Stimulated activated CD8-positive, alpha-beta memory T cell treated with anti-CD3 and anti-CD28 coated beads, Interleukin-2, amount 100 ng/mL, for 48 hours (primary cell): ENCODE results near the gene BPIFB2.

Experiments
- DNase-seq, 2 donors: peaks; one replicate each; pipeline ENCODE4 v3.0.0-alpha.2; 2020; ENCODE audit warnings: low read depth in 2 of 2

Gene BPIFB2

GRCh38 chr20:33005908-33006775 lies 1.4 kb upstream of the BPIFB2 start:
- DNase-seq: no peak

GRCh38 chr20:33006776-33007375 lies 628 bp upstream of the BPIFB2 start:
- no peak for DNase-seq

GRCh38 chr20:33008336-33009213 lies 1.1 kb downstream of the BPIFB2 start:
- no peak for DNase-seq

- DNase-seq: no peak
Observed at GRCh38 chr20:33009214-33010132, 2.0 kb downstream of the BPIFB2 start.

- no peak for DNase-seq
Observed at GRCh38 chr20:33010133-33010504, 2.6 kb downstream of the BPIFB2 start.

- DNase-seq: no peak
Observed at GRCh38 chr20:33010674-33011449, 3.4 kb downstream of the BPIFB2 start.

- no peak for DNase-seq
Observed at GRCh38 chr20:33012327-33013189, 5.1 kb downstream of the BPIFB2 start.

GRCh38 chr20:33013701-33014326 lies 6.3 kb downstream of the BPIFB2 start:
- no peak for DNase-seq

GRCh38 chr20:33014336-33015113 lies 7.0 kb downstream of the BPIFB2 start:
- DNase-seq: no peak

GRCh38 chr20:33015114-33015484 lies 7.6 kb downstream of the BPIFB2 start:
- DNase-seq: no peak

GRCh38 chr20:33015700-33016580 lies 8.4 kb downstream of the BPIFB2 start:
- DNase-seq: no peak

GRCh38 chr20:33016581-33017109 lies 9.1 kb downstream of the BPIFB2 start:
- DNase-seq: no peak

GRCh38 chr20:33017542-33017941 lies 10.0 kb downstream of the BPIFB2 start:
- DNase-seq: no peak

- DNase-seq: no peak
Observed at GRCh38 chr20:33018169-33018931, 10.8 kb downstream of the BPIFB2 start.

- no peak for DNase-seq
Observed at GRCh38 chr20:33019465-33020277, 12.2 kb downstream of the BPIFB2 start.
